WTC11 (cell line): ENCODE results near the gene OPCML. TPM values are rescaled to one million over a fixed set of nuclear protein-coding genes. Genes with fewer than 3 reads are reported as not detected.

Experiments used
- ATAC-seq: fragments of 200-7000 bp; cut with Tn5 transposase; 2 replicates; pipeline ENCODE4 v1.10.0; 2021; ENCODE audit warnings: mild to moderate bottlenecking, moderate library complexity
- CTCF ChIA-PET: fragments of 300-600 bp; sonication (Branson Sonifier 250); formaldehyde crosslinking; loops from one replicate; lab custom pipeline; 2021; ENCODE audit warnings: antibody characterized with exemption; lab: Charles Lee
- POLR2A ChIA-PET: fragments of 350-600 bp; sonication (Branson Sonifier 250); formaldehyde crosslinking; loops from one replicate; lab custom pipeline; 2021; ENCODE audit warnings: antibody characterized with exemption; lab: Charles Lee
- DNase-seq: peaks from one replicate; pipeline ENCODE4 v3.0.0; 2021; ENCODE audit warnings: low spot score
- H3K27ac Mint-ChIP-seq: 2 replicates; pipeline ENCODE4 v1.8.0; 2021; ENCODE audit warnings: mixed read lengths
- H3K27me3 Mint-ChIP-seq: 2 replicates; pipeline ENCODE4 v1.8.0; 2021; ENCODE audit warnings: low read depth, mild to moderate bottlenecking, moderate library complexity, mixed read lengths
- H3K36me3 Mint-ChIP-seq: 2 replicates; pipeline ENCODE4 v1.8.0; 2021; ENCODE audit warnings: mixed read lengths
- H3K4me1 Mint-ChIP-seq: 2 replicates; pipeline ENCODE4 v1.8.0; 2022; ENCODE audit warnings: mixed read lengths
- H3K4me3 Mint-ChIP-seq: 2 replicates; pipeline ENCODE4 v1.8.0; 2021; ENCODE audit warnings: mild to moderate bottlenecking, moderate library complexity, mixed read lengths
- H3K9me3 Mint-ChIP-seq: 2 replicates; pipeline ENCODE4 v1.8.0; 2021; ENCODE audit warnings: mixed read lengths
- ATF2 ChIP-seq: sonication (generic); formaldehyde crosslinking; IDR thresholded peaks from 2 replicates; pipeline ENCODE4 v1.8.1; 2022; ENCODE audit warnings: low read depth, missing genetic modification reagents, borderline replicate concordance
- KAT7 ChIP-seq: sonication (generic); formaldehyde crosslinking; IDR thresholded peaks from 2 replicates; pipeline ENCODE4 v1.8.1; 2023; ENCODE audit warnings: missing genetic modification reagents, mild to moderate bottlenecking, borderline replicate concordance
- MAX ChIP-seq: sonication (generic); formaldehyde crosslinking; IDR thresholded peaks from 2 replicates; pipeline ENCODE4 v1.8.0; 2022; ENCODE audit warnings: mild to moderate bottlenecking, missing genetic modification reagents
- NFATC4 ChIP-seq: fragments of 250-450 bp; sonication (Bioruptor Pico); IDR thresholded peaks from 2 replicates; pipeline ENCODE4 v1.9.0; 2021; ENCODE audit warnings: mild to moderate bottlenecking
- NR3C1 ChIP-seq: sonication (generic); formaldehyde crosslinking; conservative IDR thresholded peaks from 2 replicates; pipeline ENCODE4 v1.8.1; 2023; ENCODE audit warnings: low read depth, mild to moderate bottlenecking, missing genetic modification reagents
- PRDM15 ChIP-seq: sonication (generic); formaldehyde crosslinking; IDR thresholded peaks from 2 replicates; pipeline ENCODE4 v1.8.0; 2022; ENCODE audit warnings: missing genetic modification reagents
- total RNA-seq: library from RNA; stranded (reverse); gene quantifications from 3 replicates; pipeline ENCODE4 v1.2.3, GENCODE V29; 2021
- TF ChIP-seq, protein P1 (sequence below): sonication (generic); formaldehyde crosslinking; IDR thresholded peaks from 2 replicates; pipeline ENCODE4 v1.8.1; 2023; ENCODE audit warnings: mild to moderate bottlenecking, missing genetic modification reagents, moderate library complexity
- TF ChIP-seq, protein P2 (sequence below): fragments of 250-450 bp; sonication (Bioruptor Pico); IDR thresholded peaks from 2 replicates; pipeline ENCODE4 v1.9.0; 2021; ENCODE audit warnings: mild to moderate bottlenecking, borderline replicate concordance
- TF ChIP-seq, protein P3 (sequence below): fragments of 250-450 bp; sonication (Bioruptor Pico); IDR thresholded peaks from 2 replicates; pipeline ENCODE4 v1.9.0; 2021; ENCODE audit warnings: mild to moderate bottlenecking
- TF ChIP-seq, protein P4 (sequence below): fragments of 250-450 bp; sonication (Bioruptor Pico); IDR thresholded peaks from 2 replicates; pipeline ENCODE4 v1.8.0; 2021; ENCODE audit warnings: mild to moderate bottlenecking
- TF ChIP-seq, protein P5 (sequence below): sonication (generic); formaldehyde crosslinking; IDR thresholded peaks from 2 replicates; pipeline ENCODE4 v1.8.0; 2022; ENCODE audit warnings: mild to moderate bottlenecking, missing genetic modification reagents

Gene OPCML
- total RNA-seq, 1 experiment from 2014 or later = 1.5 TPM

DNA sequence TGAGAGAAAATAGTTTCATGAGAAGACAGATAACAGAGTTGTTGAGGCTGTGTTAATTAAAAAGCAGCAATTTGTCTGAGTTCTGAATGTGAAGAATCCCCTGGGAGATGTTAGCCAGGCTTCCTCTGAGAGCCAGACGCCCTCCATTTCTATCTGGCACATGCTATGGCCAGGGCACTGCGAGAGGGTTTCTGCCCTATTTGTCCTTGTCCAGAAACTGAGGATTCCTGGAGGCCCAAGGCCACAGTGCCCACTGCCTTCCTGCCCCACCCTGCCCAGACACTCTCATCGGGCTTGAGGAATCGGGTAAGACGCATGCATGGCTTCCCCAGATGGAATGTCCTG lies 484.6 kb downstream of the OPCML start:
- POLR2A ChIA-PET = no interaction called here
- H3K9me3 Mint-ChIP-seq = no peaks in the 10 kb centered on the region
- no peaks in the 10 kb centered on the region for H3K36me3 Mint-ChIP-seq
- TF ChIP-seq, protein P1, sequence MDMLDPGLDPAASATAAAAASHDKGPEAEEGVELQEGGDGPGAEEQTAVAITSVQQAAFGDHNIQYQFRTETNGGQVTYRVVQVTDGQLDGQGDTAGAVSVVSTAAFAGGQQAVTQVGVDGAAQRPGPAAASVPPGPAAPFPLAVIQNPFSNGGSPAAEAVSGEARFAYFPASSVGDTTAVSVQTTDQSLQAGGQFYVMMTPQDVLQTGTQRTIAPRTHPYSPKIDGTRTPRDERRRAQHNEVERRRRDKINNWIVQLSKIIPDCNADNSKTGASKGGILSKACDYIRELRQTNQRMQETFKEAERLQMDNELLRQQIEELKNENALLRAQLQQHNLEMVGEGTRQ (CRISPR knock-in tag) = no peak
- TF ChIP-seq KAT7 (CRISPR knock-in tag) (no peak), MAX (CRISPR knock-in tag) (no peak), ATF2 (CRISPR knock-in tag) (no peak), NR3C1 (CRISPR knock-in tag) (no peak), PRDM15 (CRISPR knock-in tag) (no peak), NFATC4 (CRISPR knock-in tag) (no peak)
- TF ChIP-seq, protein P2, sequence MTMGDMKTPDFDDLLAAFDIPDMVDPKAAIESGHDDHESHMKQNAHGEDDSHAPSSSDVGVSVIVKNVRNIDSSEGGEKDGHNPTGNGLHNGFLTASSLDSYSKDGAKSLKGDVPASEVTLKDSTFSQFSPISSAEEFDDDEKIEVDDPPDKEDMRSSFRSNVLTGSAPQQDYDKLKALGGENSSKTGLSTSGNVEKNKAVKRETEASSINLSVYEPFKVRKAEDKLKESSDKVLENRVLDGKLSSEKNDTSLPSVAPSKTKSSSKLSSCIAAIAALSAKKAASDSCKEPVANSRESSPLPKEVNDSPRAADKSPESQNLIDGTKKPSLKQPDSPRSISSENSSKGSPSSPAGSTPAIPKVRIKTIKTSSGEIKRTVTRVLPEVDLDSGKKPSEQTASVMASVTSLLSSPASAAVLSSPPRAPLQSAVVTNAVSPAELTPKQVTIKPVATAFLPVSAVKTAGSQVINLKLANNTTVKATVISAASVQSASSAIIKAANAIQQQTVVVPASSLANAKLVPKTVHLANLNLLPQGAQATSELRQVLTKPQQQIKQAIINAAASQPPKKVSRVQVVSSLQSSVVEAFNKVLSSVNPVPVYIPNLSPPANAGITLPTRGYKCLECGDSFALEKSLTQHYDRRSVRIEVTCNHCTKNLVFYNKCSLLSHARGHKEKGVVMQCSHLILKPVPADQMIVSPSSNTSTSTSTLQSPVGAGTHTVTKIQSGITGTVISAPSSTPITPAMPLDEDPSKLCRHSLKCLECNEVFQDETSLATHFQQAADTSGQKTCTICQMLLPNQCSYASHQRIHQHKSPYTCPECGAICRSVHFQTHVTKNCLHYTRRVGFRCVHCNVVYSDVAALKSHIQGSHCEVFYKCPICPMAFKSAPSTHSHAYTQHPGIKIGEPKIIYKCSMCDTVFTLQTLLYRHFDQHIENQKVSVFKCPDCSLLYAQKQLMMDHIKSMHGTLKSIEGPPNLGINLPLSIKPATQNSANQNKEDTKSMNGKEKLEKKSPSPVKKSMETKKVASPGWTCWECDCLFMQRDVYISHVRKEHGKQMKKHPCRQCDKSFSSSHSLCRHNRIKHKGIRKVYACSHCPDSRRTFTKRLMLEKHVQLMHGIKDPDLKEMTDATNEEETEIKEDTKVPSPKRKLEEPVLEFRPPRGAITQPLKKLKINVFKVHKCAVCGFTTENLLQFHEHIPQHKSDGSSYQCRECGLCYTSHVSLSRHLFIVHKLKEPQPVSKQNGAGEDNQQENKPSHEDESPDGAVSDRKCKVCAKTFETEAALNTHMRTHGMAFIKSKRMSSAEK (CRISPR knock-in tag) = no peak
- TF ChIP-seq, protein P3, sequence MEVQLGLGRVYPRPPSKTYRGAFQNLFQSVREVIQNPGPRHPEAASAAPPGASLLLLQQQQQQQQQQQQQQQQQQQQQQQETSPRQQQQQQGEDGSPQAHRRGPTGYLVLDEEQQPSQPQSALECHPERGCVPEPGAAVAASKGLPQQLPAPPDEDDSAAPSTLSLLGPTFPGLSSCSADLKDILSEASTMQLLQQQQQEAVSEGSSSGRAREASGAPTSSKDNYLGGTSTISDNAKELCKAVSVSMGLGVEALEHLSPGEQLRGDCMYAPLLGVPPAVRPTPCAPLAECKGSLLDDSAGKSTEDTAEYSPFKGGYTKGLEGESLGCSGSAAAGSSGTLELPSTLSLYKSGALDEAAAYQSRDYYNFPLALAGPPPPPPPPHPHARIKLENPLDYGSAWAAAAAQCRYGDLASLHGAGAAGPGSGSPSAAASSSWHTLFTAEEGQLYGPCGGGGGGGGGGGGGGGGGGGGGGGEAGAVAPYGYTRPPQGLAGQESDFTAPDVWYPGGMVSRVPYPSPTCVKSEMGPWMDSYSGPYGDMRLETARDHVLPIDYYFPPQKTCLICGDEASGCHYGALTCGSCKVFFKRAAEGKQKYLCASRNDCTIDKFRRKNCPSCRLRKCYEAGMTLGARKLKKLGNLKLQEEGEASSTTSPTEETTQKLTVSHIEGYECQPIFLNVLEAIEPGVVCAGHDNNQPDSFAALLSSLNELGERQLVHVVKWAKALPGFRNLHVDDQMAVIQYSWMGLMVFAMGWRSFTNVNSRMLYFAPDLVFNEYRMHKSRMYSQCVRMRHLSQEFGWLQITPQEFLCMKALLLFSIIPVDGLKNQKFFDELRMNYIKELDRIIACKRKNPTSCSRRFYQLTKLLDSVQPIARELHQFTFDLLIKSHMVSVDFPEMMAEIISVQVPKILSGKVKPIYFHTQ (CRISPR knock-in tag) = no peak
- TF ChIP-seq, protein P4, sequence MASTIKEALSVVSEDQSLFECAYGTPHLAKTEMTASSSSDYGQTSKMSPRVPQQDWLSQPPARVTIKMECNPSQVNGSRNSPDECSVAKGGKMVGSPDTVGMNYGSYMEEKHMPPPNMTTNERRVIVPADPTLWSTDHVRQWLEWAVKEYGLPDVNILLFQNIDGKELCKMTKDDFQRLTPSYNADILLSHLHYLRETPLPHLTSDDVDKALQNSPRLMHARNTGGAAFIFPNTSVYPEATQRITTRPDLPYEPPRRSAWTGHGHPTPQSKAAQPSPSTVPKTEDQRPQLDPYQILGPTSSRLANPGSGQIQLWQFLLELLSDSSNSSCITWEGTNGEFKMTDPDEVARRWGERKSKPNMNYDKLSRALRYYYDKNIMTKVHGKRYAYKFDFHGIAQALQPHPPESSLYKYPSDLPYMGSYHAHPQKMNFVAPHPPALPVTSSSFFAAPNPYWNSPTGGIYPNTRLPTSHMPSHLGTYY = no peak
- TF ChIP-seq, protein P5, sequence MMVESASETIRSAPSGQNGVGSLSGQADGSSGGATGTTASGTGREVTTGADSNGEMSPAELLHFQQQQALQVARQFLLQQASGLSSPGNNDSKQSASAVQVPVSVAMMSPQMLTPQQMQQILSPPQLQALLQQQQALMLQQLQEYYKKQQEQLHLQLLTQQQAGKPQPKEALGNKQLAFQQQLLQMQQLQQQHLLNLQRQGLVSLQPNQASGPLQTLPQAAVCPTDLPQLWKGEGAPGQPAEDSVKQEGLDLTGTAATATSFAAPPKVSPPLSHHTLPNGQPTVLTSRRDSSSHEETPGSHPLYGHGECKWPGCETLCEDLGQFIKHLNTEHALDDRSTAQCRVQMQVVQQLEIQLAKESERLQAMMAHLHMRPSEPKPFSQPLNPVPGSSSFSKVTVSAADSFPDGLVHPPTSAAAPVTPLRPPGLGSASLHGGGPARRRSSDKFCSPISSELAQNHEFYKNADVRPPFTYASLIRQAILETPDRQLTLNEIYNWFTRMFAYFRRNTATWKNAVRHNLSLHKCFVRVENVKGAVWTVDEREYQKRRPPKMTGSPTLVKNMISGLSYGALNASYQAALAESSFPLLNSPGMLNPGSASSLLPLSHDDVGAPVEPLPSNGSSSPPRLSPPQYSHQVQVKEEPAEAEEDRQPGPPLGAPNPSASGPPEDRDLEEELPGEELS (CRISPR knock-in tag) = no peak
- no peaks in the 10 kb centered on the region; the same call in 1 of the 2 replicates for H3K27me3 Mint-ChIP-seq
- no peak overlapping the region for H3K4me3 Mint-ChIP-seq
- no peak for ATAC-seq
- CTCF ChIA-PET = interaction anchor here (0.9 to 1.4 kb wide), 2 partner anchors 16 to 23 kb away, joined by 3 to 4 read pairs; no protein-coding TSS in a partner anchor
- no peak for DNase-seq
- peaks cover 35% of the 10 kb centered on the region for H3K4me1 Mint-ChIP-seq
- no peak overlapping the region for H3K27ac Mint-ChIP-seq
